Measurements from ENCODE around the gene DOCK7.

The DOCK7 gene

GRCh38 chr1:62438163-62438562 lies 250.0 kb downstream of the DOCK7 start:
- DNase-seq = peak; percentile 25

- DNase-seq = peak; percentile 55
These were observed 250.8 kb downstream of the DOCK7 start for GRCh38 chr1:62437273-62437940.

GRCh38 chr1:62436466-62437272 lies 251.5 kb downstream of the DOCK7 start, which contains the start of gene USP1:
Gene USP1 (plus strand): TSS chr1:62437049. CDS start chr1:62439868, 2,819 bp downstream.
- peak; percentile 99 for DNase-seq

DNA sequence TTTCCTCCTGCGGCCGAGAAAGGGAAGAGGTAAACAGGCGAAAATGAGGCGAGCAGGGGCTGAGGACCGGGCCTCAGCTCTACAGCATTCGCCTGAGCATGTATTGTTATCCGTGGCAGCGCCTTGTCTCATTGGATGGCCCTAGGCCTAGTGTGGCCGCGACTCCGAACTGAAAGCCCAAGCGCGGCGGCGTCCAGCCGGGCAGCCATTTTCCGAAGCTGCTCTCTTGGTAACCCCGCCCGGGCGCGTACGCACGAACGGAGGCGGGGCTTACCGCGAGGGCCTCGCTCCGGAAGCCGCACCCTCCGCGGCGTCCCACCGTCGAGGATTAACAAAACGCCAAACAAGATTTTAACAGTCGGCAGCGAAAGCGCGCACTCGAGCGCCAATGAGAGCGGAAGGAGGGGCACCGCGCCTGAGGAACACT lies 252.1 kb downstream of the DOCK7 start:
- peak; percentile 99 for DNase-seq

DNA sequence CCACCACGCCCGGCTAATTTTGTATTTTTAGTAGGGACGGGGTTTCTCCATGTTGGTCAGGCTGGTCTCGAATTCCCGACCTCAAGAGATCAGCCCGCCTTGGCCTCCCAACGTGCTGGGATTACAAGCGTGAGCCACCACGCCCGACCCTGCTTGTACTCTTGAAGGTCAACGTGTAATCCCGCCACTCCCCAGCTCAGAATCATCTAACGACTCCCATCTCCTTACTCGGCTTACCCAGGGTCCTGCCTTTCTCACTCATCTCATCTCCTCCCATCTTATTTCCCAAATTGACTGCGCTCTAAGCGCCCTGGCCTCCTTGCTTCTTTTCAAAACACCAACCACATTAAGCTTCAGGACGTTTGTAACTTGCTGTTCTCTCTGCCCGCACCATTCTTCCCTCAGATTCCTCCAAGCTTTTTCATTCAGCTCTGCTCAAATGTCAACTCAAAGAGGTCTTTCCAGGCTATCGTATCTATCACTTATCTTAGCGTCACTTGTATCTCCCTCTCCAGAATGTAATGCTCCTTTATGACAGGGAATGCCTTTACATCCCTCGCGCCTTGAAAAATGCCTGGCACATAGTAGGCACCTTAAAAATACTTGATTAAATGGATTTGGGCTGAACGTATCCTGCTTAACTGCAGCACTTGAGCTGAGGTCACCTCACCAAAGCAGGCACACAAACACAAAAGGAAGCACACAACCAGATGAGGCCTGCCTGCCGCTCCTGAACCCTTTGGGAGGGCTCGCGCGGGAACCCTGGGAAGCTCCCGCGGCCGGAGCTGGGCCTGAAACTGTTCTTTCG lies 252.8 kb downstream of the DOCK7 start:
- no peak for DNase-seq

DNA sequence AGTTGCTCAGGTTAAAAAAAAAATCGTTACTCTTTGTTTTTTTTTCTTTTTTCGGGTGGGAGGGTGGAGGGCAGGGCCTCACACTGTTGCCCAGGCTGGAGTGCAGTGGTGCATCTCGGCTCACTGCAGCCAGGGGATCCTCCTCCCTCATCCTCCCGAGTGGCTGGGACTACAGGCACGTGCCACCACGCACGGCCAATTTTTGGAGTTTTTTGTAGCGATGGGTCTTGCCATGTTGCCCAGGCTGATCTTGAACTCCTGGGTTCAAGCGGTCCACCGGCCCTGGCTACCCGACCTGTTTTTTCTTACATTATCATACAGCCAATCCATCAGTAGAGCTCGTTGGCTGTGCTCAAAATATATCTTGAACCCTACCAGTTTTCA lies 253.6 kb downstream of the DOCK7 start:
- DNase-seq = no peak

- DNase-seq = no peak
These were observed 254.1 kb downstream of the DOCK7 start for GRCh38 chr1:62433861-62434617.

GRCh38 chr1:62429581-62429980 lies 258.6 kb downstream of the DOCK7 start:
- DNase-seq = no peak

DNA sequence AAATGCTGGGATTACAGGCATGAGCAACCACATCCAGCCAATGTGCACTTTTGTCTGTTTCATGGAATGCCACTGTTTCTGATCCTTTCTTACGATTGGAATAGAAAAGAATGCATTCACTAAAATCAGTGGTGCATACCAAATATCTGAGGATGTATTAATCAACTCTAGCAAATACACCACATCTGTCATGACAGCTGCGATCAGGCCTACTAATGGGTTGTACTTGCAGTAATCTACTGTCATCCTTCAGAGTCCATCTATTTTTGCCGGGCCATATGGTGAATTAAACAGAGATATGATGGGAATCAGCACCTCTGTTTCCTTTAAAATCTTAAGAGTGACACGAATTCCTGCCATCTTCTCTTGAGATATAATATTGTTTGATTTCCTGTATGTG lies 259.8 kb downstream of the DOCK7 start:
- no peak for DNase-seq

DNA sequence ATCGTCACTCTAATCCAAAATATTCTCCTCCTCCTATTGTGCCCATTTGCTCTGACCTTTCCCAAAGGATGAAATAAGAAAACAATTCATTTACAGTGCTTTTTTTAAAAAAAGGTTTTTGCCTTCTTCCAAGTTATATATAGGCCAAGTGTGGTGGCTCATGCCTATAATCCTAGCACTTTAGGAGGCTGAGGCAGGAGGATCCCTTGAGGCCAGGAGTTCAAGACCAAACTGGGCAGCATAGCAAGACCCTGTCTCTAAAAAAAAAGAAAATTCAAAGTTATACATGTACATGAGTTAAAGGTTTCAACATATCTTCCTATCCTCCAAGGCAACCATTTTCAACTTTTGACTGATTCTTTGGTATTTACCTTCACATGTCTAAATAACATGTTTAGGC lies 261.4 kb downstream of the DOCK7 start:
- DNase-seq = no peak

DNA sequence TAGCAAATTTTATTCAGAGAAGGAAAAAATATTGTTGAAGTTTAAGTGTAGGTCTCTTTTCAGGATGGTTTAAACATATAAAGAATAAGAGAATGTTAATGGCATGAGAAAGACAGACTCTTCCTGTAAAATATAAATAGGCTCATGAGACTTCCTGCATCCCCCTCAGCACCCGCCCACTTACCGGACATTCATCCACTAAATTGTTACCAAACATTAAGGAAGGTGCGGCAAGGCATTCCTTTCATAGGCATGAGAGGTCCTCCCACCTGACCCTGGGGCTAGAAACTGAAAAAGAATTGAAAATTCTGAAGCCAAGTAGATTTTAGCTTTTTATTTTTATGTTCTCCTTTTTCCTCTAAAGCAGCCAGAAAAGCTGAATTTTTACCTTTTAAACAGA lies 261.9 kb downstream of the DOCK7 start:
- no peak for DNase-seq

- DNase-seq = no peak
These were observed 263.1 kb downstream of the DOCK7 start for GRCh38 chr1:62425041-62425440.

DNA sequence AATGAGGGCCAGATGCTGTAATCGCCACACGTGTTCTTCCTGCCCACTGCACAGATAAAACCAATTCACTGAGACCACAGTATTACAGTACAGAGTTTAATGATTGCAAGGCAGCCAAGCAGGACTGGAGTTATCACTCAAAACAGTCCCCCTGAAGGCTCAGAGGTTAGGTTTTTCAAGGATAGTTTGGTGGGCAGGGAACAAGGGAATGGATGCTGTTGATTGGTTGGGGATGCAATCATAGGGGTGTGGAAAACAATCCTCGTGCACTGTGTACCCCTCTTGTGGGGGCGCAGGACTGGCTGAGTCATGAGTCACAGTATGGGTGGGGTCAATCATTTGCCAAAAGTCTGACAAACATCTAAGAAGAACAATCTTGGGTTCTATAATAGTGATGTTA lies 263.8 kb downstream of the DOCK7 start:
- DNase-seq = no peak

- no peak for DNase-seq
These were observed 264.5 kb downstream of the DOCK7 start for GRCh38 chr1:62423580-62424242.

DNA sequence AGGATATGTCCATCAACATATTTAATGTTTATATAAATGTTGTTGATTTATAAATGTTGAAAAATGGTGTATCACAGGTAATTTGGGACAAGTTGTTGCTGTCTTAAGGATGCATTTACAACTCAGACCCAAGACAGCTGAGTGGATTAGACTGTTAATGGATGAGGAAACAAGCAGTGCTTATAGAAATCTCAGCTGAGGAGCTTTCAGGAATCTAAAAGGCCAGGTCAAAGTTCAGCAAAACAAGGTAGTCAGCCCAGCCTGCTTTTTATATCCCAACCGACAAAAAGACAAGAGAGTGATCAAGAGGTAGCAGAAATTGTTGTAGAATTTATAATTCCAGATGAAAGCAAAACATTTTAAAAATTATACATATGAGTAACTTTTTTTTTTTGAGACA lies 268.0 kb downstream of the DOCK7 start:
- DNase-seq = no peak

DNA sequence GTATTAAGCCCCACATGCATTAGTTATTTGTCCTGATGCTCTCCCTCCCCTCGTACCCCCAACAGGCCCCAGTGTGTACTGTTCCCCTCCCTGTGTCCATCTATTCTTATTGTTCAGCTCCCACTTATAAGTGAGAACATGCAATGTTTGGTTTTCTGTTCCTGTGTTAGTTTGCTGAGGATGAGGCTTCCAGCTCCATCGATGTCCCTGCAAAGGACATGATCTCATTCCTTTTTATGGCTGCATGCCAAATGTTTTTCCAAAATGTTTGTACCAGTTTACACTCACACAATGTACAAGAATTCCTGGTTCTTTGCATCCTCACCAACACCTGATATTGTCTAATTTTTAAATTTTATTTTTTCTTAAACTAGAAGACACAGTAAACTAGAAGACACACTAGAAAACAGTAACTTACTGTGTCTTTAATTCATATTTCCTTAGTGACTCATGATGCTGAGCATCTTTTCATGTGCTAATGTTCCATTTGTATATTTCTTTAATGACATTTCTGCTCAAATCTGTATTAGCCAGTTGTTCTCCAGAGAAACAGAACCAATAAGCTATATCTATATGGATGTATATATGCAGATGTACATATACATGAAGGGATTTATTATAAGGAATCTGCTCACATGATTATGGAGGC lies 270.7 kb downstream of the DOCK7 start:
- no peak for DNase-seq

DNA sequence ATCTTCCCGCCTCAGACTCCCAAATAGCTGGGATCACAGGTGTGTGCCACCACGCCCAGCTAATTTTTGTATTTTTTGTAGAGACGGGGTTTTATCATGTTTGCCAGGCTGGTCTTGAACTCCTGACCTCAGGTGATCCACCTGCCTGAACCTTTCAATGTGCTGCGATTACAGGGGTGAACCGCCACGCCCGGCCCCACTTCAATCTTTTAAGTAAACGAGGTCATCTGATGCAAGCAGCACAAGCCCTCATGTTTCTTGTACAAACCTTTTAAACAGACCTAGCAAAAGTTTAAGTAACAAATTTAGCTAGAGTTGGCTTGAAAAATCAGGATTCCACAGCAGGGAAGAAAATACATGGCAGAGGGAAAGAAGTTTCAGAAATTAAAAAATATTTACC lies 272.5 kb downstream of the DOCK7 start:
- DNase-seq = no peak

DNA sequence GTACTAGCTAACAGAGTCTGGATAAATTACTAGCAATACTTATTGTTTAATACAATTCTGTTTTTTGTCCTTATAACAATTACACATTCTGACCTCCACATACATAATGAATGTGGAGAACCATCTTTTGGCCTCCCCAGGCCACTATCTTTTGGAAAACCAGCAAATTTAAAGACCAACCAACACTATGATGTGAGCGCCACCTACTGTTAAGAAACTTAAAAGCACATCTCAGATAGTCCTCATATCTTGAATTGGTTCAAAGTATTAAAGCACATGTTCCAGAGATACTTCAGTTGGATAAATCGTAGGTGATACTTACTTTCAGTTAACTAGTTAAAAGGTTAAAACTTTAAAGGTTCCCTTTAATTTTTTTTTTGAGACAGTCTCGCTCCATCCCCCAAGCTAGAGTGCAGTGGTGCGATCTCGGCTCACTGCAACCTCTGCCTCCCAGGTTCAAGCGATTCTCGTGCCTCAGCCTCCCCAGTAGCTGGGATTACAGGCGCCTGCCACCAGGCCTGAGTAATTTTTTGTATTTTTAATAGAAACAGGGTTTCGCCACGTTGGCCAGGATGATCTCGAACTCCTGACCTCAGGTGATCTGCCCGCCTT lies 280.7 kb downstream of the DOCK7 start:
- peak; percentile 73 for DNase-seq

- no peak for DNase-seq
These were observed 281.6 kb downstream of the DOCK7 start for GRCh38 chr1:62406576-62406975.

DNA sequence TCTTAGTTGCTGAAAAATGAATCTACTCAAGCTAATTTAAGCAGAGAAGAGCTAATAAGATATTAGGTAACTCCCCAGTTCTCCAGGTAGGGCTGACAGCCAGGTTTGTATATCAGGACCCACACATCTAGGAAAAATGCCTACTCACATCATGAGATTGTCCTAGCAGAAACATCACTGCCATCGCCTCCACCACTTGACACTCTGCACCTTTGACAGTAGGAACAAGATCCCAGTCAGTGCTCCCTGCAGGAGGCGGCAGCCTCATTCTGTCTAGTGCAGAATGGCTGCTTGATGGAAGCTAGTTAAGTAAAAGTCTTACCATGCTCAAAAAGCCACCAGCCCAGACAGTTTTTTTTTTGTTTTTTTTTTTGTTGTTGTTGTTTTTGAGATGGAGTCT lies 282.9 kb downstream of the DOCK7 start:
- DNase-seq = no peak

All from RPMI8226 (cell line).